Measurements from ENCODE around the gene ERC2. TPM values are rescaled to one million over a fixed set of nuclear protein-coding genes. Genes with fewer than 3 reads are reported as not detected.

Gene ERC2
- total RNA-seq, 1 experiment from 2014 or later, result 0.77 TPM

- Histone ChIP-seq H3K9me2 (replicated peaks; ENCODE audit: low read length) (no peaks in the 10 kb centered on the region), H3K4me1 (ENCODE audit: insufficient read depth, low read length) (no peaks in the 10 kb centered on the region), H3F3A (ENCODE audit: low read length, unreplicated experiment) (no peaks in the 10 kb centered on the region), H2AFZ (ENCODE audit: low read length) (no peak overlapping the region), H3K9ac (ENCODE audit: low read length) (no peak overlapping the region), H3K4me2 (ENCODE audit: low read length) (no peak overlapping the region), H3K4me3 (ENCODE audit: low read length) (no peak overlapping the region), H4K20me1 (ENCODE audit: low read length) (no peaks in the 10 kb centered on the region), H3K27ac (ENCODE audit: low read length) (no peak overlapping the region), H3K27me3 (ENCODE audit: low read length) (no peaks in the 10 kb centered on the region), H3K36me3 (ENCODE audit: low read depth, low read length) (no peaks in the 10 kb centered on the region), H3K79me2 (ENCODE audit: low read length) (no peaks in the 10 kb centered on the region), H3K9me3 (ENCODE audit: low read length) (no peaks in the 10 kb centered on the region)
- no peak for TF ChIP-seq EZH2 (IDR thresholded peaks at IDR 0.05; ENCODE audit: low read length, unreplicated experiment)
- TF ChIP-seq CTCF (conservative IDR thresholded peaks at IDR 0.05; ENCODE audit: low read depth, low read length), result peak; percentile 21; the same call in 1 of the 2 replicates
- no peak for TF ChIP-seq EZH2phosphoT487 (IDR thresholded peaks at IDR 0.05; ENCODE audit: borderline replicate concordance, low read length)
- ChIA-PET CTCF (no interaction called here), POLR2A (ENCODE audit: unreplicated experiment) (no interaction called here)
- intact Hi-C loops (cut with micrococcal nuclease), result no loop called here
- ATAC-seq, result no peak
- no TSS peak for BruUV-seq (replicated peaks)
- no peak for DNase-seq
These were observed 651.3 kb downstream of the ERC2 start for GRCh38 chr3:55816794-55817576.

GRCh38 chr3:55815262-55815661, 653.0 kb downstream of the ERC2 start:
- DNase-seq, result no peak
- Histone ChIP-seq H3K36me3 (ENCODE audit: low read depth, low read length) (no peaks in the 10 kb centered on the region), H3K9me3 (ENCODE audit: low read length) (no peaks in the 10 kb centered on the region), H3K27ac (ENCODE audit: low read length) (no peak overlapping the region), H3K79me2 (ENCODE audit: low read length) (no peaks in the 10 kb centered on the region), H3K4me2 (ENCODE audit: low read length) (no peak overlapping the region), H3K27me3 (ENCODE audit: low read length) (no peaks in the 10 kb centered on the region), H3K9me2 (replicated peaks; ENCODE audit: low read length) (no peaks in the 10 kb centered on the region), H3K9ac (ENCODE audit: low read length) (no peak overlapping the region), H2AFZ (ENCODE audit: low read length) (no peak overlapping the region), H3K4me3 (ENCODE audit: low read length) (no peak overlapping the region), H4K20me1 (ENCODE audit: low read length) (no peaks in the 10 kb centered on the region), H3F3A (ENCODE audit: low read length, unreplicated experiment) (no peaks in the 10 kb centered on the region), H3K4me1 (ENCODE audit: insufficient read depth, low read length) (no peaks in the 10 kb centered on the region)
- TF ChIP-seq CTCF (conservative IDR thresholded peaks at IDR 0.05; ENCODE audit: low read depth, low read length) (no peak), EZH2 (IDR thresholded peaks at IDR 0.05; ENCODE audit: low read length, unreplicated experiment) (no peak), EZH2phosphoT487 (IDR thresholded peaks at IDR 0.05; ENCODE audit: borderline replicate concordance, low read length) (no peak)
- BruUV-seq (replicated peaks), result no TSS peak
- intact Hi-C loops (cut with micrococcal nuclease), result no loop called here
- ChIA-PET CTCF (no interaction called here), POLR2A (ENCODE audit: unreplicated experiment) (no interaction called here)
- no peak for ATAC-seq

Data from PC-3 (cell line).